Left cardiac atrium (tissue), 4 donors: Measurements from ENCODE around the gene WBP4. TPM values are rescaled to one million over a fixed set of nuclear protein-coding genes. Genes with fewer than 3 reads are reported as not detected.
A peak's percentile ranks its signal among the peaks of the same experiment; 100 is the strongest.

Source experiments
- ATAC-seq, 2 donors: fragments of 200-7000 bp; cut with Tn5 transposase; one replicate each; pipeline ENCODE4 v1.9.1; 2020; ENCODE audit warnings: mild to moderate bottlenecking in 2 of 2, moderate library complexity in 2 of 2
- DNase-seq: peaks from one replicate; pipeline ENCODE4 v3.0.0-alpha.2; 2020
- intact Hi-C, 2 donors: fragments of 100-400 bp; cut with DNase I; formaldehyde crosslinking; loops; one replicate each; pipeline versions ENCODE4 v1.14.1 to v1.15.1; 2022 to 2023
- microRNA-seq, 2 donors: library from miRNA; unstranded; fragments of <30 nt; microRNA quantifications; one replicate each; pipeline ENCODE4 v1.2.0, GENCODE V29; 2020
- total RNA-seq, 2 donors: library from RNA; stranded (reverse); fragmentation: NEBNext Ultra II Directional; extraction: Animal tissue kit (Norgen Biotek cat#: 25700); gene quantifications; one replicate each; pipeline ENCODE4 v1.2.1, GENCODE V29; 2021
- donor health status: DM: no; HTN: yes; CAD: no.
- donor health status: DM: no; HTN: yes; CAD: no; lungs with severe emphysema.
- donor health status: DM: yes; HTN: yes; CAD: no.
- donor health status: Dilated cardiomyopathy.

The WBP4 gene
- total RNA-seq, 2 donors from 2014 or later = 14.3 to 15.8 TPM

- intact Hi-C loops = loop anchor here (2.0 to 10.0 kb wide), 2 partner anchors 62 kb away; partner anchors contain the start of gene KBTBD7 (in 2 of the 2)
- DNase-seq = peak; percentile 98
- peak; percentile 98 to 99 for ATAC-seq
Measured at GRCh38 chr13:41132512-41133152, 71.3 kb downstream of the WBP4 start, which contains the start of gene KBTBD6. KBTBD6 (minus strand) TSS chr13:41132802; CDS start chr13:41132511, 291 bp downstream.

Small RNA genes within 50 kb of the gene (microRNA-seq; reads per million reads assigned to microRNA genes)
- gene MIR3168 = 0 reads per million in 2 donors

Other genes starting within 250 kb of the WBP4 start
- gene ELF1, start 42.2 kb upstream of the WBP4 start, total RNA-seq = 10 to 100 TPM; 40.1 to 50.7 TPM
- gene KBTBD6, start 71.3 kb downstream of the WBP4 start, total RNA-seq = 1 to 10 TPM; 7.2 to 9.3 TPM
- gene KBTBD7, start 133.1 kb downstream of the WBP4 start, total RNA-seq = 1 to 10 TPM; 4.8 to 6.7 TPM
- gene MTRF1, start 202.1 kb downstream of the WBP4 start, total RNA-seq = 10 to 100 TPM; 11.1 to 12.4 TPM
- gene NAA16, start 249.8 kb downstream of the WBP4 start, total RNA-seq = 10 to 100 TPM in 1 of 2 donors, 1 to 10 TPM in 1; 9.2 to 11.1 TPM